Inflammatory macrophage (primary cell): ENCODE data around the gene PPP1R14C.

Source experiments
- DNase-seq, 2 donors: peaks; one replicate each; pipeline ENCODE4 v3.0.0-alpha.2; 2020 to 2022

PPP1R14C gene

DNA sequence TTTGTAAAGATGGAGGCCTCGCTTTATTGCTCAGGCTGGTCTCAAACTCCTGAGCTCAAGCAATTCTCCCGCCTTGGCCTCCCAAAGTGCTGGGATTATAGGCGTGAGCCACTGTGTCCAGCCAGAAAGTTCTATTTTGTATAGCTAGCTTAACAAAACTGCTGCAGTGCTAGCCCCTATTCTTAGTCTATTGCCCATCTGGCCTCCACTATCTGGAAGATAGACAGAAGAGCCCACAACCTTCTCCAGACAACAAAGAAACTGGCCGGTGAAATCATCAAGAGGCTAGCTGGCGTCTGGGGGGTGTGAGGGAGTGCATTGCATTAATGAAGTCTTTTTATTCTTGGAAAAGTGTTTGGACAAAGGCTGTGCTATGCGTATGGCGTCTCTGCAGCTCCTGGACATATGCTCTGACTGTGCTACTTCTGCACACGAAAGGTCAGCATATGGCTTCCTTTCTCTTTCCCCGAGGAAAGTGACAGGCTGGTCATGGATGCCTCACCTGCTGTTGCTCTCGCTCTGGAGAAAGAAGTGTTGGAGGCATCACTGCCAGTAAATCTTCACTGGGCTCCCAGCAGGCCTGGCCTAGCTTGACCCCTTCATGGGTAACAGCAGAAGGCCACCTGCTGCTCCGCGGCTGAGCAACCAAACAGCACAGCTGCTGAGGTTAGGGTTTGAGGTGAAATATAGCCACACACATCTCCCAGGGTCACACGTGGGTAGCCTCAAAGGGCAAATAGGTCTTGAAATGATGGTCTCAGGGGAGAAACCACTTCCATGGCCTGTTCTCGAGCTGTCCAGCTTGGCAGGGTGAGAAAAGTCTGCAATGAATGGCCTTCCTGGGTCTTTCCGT lies 130.8 kb downstream of the PPP1R14C start:
- DNase-seq: no peak

DNA sequence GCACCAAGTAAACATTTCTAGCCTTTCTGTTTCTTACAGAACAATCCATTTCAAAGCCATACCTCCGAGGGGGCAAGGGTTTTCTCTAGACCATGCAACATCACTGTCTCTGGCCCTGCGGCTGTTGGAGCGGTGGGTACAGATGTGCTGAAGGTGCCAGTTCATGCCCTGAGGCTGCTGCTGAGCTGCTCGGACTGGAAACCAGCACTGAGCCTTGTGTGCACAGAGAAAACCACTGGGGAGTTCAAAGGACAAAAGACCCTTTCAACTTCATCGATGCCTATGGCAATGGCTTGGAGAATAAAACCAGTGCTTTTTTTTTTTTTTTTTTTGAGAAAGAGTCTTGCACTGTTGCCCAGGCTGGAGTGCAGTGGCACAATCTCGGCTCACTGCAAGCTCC lies 132.6 kb downstream of the PPP1R14C start:
- DNase-seq: no peak

DNA sequence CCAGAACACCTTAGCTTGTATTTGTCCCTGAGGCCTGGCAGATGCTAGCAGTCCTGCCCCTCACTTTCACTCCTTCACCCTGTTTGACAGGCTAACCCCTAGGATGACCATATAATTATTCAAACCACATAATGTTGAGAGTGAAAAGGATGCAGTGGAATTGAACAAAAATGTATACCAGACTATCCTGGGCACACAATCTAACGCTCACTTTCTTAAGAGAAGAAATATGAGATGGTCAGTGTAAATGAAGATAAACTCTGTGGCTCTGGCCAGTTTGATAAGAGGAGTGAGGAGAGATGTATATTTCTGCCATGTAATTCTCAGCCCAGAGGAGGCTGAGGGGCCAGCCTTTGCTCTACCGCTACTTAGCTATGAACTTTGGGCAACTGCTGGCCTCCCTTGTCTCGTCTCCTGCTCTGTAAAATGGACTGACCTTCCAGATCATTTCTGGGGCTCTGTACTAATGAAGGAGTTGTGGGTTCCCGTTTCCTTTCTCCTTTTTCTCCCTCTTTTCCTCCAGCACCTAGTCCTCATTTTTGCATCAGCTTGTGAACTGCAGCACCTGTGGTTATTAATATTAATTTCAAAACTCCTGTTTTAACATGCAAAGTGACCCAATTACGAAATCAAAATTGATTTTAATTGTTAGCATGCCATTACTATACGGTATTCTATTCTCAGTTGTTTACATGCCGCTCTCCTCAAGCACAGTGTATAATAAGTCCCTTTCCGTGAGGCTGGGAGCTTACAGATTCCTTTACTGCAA lies 133.5 kb downstream of the PPP1R14C start:
- DNase-seq: no peak

DNA sequence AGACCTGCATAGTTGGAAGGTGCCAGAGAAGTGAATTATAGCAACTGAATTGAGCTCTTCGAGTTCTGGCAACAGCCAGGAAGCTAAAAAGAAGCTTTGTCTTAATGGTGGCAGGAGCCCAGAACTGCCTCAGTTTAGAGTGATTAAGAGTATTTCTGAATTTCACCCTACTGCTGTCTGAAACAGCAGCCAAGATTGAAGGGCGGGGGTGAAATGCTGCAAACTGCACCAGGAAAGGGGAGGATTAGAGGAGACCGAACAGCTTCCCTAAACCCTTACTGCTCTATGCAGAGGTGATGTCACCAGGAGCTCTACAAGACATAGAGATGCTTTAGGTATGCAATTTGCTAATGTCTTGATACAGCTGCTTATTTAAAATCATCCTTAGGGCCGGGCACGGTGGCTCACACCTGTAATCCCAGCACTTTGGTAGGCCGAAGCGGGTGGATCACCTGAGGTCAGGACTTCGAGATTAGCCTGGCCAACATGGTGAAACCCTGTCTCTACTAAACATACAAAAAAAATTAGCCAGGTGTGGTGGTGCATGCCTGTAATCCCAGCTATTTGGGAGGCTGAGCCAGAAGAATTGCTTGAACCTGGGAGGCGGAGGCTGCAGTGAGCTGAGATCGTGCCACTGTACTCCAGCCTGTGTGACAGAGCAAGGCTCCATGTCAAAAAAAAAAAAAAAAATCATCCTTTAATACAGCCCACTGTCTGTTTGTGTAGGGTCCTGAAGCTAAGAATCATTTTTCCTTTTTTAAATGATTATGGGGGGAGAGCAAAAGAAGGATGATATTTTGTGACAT lies 134.3 kb downstream of the PPP1R14C start:
- no peak for DNase-seq

DNA sequence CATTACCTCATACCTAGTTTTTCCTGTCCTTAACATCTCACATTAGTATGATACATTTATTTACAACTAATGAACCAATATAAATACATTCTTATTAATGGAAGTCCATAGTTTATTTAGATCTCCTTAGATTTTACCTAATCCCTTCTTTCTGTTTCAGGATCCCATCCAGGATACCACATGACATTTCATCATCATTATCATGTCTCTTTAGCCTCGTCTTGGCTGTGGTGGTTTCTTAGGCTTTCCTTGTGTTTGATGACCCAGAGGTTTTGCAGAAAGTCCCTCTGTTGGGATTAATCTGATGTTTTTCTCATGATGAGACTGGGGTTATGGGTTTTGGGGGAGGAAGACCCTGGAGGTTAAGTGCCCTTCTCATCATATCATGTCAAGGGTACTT lies 136.7 kb downstream of the PPP1R14C start:
- DNase-seq: no peak

DNA sequence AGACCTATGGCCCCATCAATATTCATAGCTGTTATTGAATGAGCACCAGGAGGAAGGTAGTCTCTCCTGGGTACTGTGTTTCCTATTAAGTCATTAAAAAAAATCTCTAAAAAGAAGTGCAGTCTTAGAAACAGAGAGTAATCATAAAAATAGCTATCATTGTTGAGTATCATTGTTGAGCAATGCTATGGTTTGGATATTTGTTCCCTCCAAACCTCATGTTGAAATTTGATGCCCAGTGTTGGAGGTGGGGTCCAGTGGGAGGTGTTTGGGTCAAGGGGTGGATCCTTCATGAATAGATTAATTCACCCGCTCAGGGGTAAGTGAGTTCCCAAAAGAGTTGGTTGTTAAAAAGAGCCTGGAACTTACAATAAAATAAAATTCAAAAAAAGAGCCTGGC lies 137.9 kb downstream of the PPP1R14C start:
- no peak for DNase-seq

DNA sequence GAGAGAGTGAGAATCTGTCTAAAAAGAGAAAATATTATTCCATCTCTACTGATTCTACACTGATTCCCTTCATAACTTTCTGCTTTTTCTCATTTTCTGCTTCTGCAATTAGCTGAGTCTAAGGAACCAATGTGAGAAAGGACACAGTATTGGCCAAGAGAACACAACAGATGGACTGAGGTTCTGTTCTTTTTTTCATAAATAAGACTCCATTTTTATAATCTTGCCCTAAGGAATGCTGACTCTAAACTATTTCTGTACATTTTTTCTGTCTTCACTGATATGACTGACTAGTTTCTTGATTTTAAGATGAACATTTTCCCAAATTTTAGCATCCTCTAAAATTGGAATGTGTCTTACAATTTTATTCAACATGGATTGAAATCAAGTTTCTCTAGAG lies 138.9 kb downstream of the PPP1R14C start:
- DNase-seq: no peak

DNA sequence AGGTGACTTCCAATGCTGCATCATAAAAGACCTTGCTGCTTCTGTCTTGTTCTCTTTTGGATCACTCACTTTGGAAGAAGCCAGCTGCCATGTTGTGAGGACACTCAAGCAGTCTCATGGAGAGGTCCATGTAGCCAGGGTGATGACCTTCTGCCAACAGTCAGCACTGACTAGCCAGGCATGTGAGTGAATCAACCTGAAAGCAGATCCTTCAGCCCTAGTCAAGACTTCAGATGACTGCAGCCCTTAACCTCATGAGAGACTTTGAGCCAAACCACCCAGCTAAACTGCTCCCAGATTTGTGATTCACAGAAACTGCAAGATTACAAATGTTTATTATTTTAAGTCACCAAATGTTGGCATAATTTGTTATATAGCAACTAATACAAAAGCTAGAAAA lies 140.0 kb downstream of the PPP1R14C start:
- DNase-seq: no peak

DNA sequence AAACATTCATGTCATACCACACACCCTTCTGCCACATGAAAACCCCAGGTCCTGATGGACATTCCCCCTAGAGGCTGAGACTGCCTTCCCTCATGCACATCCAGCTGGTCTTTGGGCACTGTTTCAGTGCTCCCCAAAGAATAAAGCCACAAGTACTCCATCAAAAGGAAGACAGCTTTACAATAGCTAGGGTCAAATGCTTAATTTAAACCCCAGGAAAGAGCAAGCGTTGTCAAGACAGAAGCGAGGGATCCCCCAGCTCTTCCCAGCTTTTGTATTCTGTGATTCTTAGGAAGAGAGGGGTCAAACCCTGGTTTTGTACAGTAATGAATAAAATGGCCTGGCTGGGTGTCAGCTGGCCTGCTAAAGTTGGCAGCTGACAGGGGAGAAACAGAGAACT lies 143.6 kb downstream of the PPP1R14C start:
- DNase-seq: no peak

DNA sequence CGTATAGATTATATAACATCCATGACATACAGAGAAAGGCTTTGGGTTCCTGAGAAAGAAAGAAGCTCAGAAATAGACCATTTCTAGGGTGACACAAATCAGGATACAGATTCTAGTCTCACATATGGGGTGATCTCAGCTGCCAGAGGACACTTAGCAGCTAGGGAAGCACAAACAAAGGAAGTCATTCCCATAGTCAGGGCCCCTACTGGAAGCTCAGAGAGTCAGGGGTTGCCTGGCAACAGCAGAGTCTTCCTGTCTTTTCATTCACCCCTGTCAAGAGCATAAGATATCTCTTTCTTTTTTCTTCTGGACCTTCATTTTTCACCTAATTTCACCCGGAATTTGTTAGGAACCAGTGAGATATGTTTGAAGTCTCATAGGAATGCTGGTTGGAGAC lies 144.1 kb downstream of the PPP1R14C start:
- DNase-seq: no peak

DNA sequence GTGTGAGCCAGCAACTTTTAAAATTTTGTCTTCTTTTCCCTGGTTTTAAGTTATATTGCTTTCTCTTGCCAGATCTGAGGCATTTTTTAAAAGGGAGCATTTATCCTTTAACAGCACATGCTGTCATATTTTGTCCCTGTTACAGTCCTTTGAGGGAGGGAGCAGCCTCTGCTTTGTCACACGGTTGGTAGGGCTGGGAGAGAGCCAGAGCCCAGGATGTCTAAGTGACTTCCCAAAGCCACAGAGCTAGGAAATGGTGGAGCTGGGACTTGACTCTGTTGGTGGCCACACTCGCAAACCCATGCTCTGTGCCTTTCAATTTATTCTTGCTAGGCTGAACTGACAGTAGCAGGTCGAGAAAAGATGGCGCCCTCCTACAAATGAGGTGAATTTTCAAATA lies 145.6 kb downstream of the PPP1R14C start:
- DNase-seq: no peak

DNA sequence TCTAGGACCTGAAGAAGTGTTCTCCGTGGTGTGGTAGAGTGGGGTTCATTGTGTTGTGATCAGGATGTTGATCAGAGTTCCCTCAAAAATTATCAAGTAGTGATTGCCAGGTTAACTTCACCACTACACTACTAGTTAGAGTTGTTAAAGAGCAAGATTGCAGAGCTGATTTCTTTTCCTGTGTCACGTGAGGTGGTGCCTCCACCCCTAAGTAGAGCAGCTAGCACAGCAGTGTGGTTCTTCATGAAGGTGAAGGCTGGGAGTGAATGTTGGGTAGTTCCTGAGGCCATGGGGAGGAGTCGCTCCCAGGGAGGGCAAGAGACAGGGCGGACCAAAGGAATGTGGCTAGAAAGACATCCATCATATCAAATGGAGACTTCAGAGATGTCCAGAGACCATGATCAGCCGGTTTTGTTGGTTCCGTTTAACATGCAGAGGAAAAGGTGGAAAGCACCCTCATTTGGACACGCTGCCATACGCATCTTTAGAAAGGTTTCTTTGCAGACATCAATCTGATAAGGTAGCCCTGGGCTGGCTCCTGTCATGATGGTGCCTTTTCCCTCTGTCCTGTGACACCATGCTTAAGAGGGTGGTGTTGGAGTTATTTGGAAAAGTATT lies 146.7 kb downstream of the PPP1R14C start:
- no peak for DNase-seq

DNA sequence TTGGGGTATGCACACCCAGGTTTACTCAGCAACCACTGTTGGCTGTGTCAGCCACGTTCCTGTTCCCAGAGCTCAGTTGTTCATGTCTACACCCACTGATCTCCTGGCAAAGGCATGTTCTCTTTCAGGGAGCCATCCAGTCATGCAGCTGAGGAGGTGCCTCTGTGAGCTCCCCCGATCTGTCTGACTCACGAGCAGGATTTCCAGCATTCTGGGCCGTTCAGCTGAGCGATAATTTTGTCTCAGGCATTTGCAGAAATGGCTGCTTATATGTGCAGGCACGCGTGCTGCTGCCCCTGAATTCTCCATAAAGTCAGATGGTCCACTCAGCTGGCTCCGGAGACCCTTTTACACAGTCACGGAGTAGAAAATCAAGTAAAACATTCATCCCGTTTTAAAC lies 147.6 kb downstream of the PPP1R14C start:
- peak in 1 of 2 donors; percentile 38 for DNase-seq

DNA sequence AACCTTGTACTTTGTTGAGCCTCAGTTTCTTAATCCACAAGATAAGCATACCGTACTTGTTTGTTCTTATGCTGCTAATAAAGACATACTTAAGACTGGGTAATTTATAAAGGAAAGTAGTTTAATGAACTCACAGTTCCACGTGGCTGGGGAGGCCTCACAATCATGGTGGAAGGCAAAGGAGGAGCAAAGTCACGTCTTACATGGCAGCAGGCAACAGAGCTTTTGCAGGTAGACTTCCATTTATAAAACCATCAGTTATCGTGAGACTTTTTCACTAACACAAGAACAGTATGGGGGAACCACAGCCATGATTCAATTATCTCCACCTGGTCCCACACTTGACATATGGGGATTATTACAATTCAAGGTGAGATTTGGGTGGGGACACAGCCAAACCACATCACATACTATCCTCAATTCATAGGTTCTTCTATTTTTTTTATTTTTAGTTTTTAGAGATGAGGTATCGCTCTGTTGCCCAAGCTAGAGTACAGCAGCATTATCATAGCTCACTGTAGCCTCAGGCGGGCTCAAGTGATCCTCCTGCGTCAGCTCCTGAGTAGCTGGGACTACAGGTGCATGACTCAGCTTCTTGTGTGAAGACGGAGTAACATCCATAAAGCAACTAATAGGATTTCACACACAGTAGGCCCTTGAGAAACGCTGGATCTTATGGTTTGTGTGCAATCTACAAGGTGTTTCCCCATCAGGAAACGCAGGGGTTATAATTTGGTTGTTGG lies 149.3 kb downstream of the PPP1R14C start:
- no peak for DNase-seq

DNA sequence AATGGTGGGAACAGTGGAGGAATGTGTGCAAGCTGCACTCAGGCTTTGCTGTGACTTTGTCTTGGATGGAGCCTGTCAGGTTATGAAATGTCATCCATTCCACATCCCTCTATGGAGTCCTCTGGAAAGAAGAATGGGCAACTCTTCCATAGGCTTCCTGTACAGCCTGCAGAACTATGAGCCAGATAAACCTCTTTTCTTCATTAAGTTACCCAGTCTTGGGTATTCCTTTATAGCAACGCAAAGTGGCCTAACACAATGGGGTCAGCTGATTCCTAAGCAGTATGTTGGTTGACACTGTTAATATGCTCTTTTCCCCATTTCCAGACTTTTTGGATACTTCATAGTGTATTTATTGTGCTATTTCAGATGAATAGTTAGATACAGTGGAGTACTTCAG lies 150.2 kb downstream of the PPP1R14C start:
- DNase-seq: no peak

DNA sequence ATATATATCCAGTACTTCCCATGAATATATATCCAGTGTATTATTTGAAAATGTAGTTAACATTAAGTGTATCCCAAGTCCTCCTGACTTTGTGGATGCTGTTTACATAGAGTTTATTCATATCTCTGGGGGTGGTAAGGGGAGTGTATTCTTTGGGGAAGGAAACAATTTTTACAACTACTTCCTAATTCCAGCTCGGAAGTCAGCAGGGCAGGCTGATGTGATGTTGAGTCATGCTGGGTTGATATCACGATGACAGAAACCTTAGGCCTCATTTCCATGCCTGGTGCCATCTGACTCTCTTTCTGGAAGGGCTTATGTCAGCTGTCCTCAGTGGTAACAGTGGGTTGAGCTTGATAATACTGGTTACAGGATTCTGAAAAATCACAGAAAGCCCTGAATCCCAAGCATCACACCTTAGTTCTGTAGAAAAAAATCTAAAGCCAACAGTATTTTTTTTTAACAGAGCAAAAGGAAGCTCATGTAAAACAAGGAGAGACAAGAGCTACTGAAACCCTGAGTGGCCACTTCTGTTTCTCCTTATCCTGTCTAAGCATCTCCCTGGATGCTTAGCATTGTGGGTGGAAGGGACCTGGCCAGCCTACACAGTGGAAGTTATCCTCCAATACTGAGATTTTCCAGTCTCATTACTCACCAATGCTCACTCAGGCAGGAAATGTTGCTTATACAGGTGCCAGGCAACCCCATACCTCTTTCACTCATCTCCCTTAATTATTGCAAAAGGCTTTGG lies 150.8 kb downstream of the PPP1R14C start:
- peak; percentile 91 to 95 for DNase-seq

DNA sequence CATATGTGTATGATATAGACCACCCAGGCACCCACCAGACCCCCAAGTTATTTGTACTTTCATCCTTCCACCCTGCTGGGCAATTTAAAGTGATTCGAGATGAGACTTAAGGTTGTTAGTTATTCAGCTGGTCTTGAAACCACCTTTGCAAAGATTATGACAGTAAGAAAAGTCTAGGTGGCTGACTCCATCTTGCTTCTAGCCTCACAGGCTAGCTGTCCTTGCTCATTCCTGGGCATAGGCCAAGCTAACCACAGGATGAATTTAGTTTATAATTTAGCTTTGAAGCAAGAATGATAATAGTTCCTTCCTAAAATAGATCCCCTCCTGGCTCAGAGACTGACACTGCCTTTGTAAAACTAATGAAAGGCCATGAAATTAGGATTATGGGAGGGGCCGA lies 154.0 kb downstream of the PPP1R14C start:
- no peak for DNase-seq

DNA sequence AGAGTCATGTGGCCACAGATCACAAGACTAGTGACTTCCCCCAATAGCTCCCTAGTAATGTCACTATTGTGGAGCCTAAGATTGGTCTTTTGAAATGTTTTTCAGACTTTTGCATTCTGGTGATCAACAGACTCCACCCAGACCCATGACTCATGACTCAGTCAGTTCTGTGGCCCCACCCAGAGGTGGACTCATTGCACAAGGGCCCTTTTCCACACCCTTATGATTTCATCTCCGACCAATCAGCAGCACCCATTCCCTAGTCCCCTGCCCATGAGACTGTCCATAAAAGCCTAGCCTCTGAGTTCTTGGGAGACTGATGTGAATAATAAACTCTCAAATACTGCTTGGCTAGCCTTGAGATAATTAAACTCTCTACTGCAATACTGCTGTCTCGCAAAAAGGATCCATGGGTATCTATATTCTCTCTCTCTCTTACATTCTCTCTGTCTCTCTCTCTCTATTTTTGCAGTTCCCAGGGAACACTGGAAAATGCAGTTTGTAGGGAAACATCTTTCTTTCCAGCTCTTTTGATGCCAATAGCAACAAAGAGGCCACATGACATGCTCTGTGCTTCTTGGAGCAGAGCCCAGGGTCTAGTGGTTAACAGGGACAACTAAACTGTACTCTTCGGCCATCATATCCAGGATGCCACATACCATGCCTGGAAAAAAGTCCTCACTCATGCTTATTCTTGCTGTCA lies 154.6 kb downstream of the PPP1R14C start:
- peak; percentile 86 to 88 for DNase-seq

DNA sequence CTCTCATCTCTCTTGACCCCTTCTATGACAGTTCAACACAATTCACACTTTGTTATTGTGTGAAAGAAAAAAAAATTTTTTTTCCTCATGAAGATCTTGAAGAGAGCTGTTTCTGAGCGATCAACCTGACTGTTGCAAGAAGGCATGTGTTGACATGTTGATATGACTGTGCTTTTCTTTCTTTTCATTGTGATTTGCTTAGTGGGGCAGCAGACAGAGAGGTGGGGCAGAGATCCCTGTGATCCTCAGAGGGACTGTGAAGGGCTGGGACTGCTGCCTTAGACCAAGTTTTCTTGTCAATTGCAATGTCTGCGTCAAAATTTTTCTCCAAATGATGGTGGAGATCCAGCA lies 155.2 kb downstream of the PPP1R14C start:
- DNase-seq: no peak

DNA sequence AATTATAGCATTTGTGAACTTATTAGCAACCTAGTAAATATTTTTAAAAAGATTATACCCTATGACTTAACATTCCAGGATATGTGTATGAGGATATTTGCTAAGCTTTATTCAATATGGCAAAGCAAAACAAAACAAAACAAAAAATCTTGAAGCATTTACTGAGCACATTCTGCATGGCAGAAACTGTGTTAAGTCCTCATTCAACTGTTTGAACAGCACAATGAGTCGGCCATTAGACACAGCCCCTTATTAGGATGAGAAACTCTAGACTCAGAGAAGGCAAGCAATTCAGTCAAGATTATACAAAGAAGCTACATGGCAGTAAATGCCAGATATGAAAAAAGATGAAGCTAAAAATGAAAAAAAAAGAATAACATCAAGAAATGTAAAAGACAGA lies 155.8 kb downstream of the PPP1R14C start:
- DNase-seq: no peak
